Measurements from ENCODE around the gene GPD1L. TPM values are rescaled to one million over a fixed set of nuclear protein-coding genes. Genes with fewer than 3 reads are reported as not detected.

GPD1L gene
- total and polyA plus RNA-seq, 2 of the 4 experiments (the other 2 are of a cell fraction): 3.9 to 7.9 TPM

GRCh38 chr3:32147509-32147908, 41.1 kb downstream of the GPD1L start:
- intact Hi-C loops (cut with micrococcal nuclease): loop anchor here (10.0 kb wide), 1 partner anchor 783 kb away; no protein-coding TSS in a partner anchor
- H2BK15ac ChIP-seq (ENCODE audit: low read depth, low read length): no peak overlapping the region
- no peak overlapping the region for H2AK9ac ChIP-seq (replicated peaks; ENCODE audit: low read depth, low read length, poor library complexity)
- no peak overlapping the region for H3K14ac ChIP-seq (replicated peaks; ENCODE audit: low read depth, low read length)
- ATAC-seq (ENCODE audit: low read depth) (no peak), DNase-seq (peak; percentile 18)
- no peaks in the 10 kb centered on the region for H3K79me1 ChIP-seq (ENCODE audit: low read depth in 1 of 2, low read length in 2 of 2)
- WGBS, 2 experiments (ENCODE audit: extremely low coverage in 2 of 2, insufficient read length in 1 of 2): no CpG with 5 or more reads among the region's 1 CpG
- H3K56ac ChIP-seq (ENCODE audit: extremely low read depth, insufficient read depth, low read length): no peak overlapping the region
- H4K8ac ChIP-seq (ENCODE audit: low read depth in 2 of 2, low read length in 2 of 2): no peak overlapping the region
- H2AFZ ChIP-seq (replicated peaks; ENCODE audit: low read length, poor library complexity): no peak overlapping the region
- no peak overlapping the region for H2BK5ac ChIP-seq (ENCODE audit: low read depth, low read length, poor library complexity, severe bottlenecking)
- TF ChIP-seq SMC3 (IDR thresholded peaks at IDR 0.05; ENCODE audit: low read depth, low read length) (no peak), RFX5 (IDR thresholded peaks at IDR 0.05; ENCODE audit: low read depth, low read length) (no peak), CEBPB (IDR thresholded peaks at IDR 0.05; ENCODE audit: low read depth, low read length) (peak; percentile 52)
- ChIA-PET POLR2A (ENCODE audit: unreplicated experiment) (no interaction called here), CTCF (no interaction called here)
- no peak overlapping the region for H3K4me2 ChIP-seq (ENCODE audit: low read depth, low read length)
- H3K18ac ChIP-seq (ENCODE audit: low read depth, low read length): no peak overlapping the region
- no peak overlapping the region for H3K4ac ChIP-seq (ENCODE audit: low read depth, low read length)
- H3K9me1 ChIP-seq (ENCODE audit: insufficient read depth, low read length): peaks cover 4% of the 10 kb centered on the region; the same call in 1 of the 2 replicates
- H2BK120ac ChIP-seq (ENCODE audit: low read depth, low read length): no peak overlapping the region
- H2AK5ac ChIP-seq (ENCODE audit: low read depth, low read length): no peak overlapping the region
- in situ Hi-C loops (cut with MboI; ENCODE audit: low sequenced_read_pairs): loop anchor here (25.0 kb wide), 1 partner anchor 535 kb away; no protein-coding TSS in a partner anchor
- dilution Hi-C loops (cut with HindIII; ENCODE audit: low sequenced_read_pairs, unreplicated experiment): no loop called here
- no peak overlapping the region for H4K91ac ChIP-seq (ENCODE audit: insufficient read depth, low read depth, low read length)
- no peaks in the 10 kb centered on the region for H3K27me3 ChIP-seq (ENCODE audit: control insufficient read depth, insufficient read depth, low read length)
- H3K9me3 ChIP-seq (ENCODE audit: control insufficient read depth, insufficient read depth, low read length): no peaks in the 10 kb centered on the region
- H3K23ac ChIP-seq (ENCODE audit: low read depth, low read length): no peak overlapping the region
- no peaks in the 10 kb centered on the region for H3K36me3 ChIP-seq (ENCODE audit: control insufficient read depth, insufficient read depth, low read length)
- no peak overlapping the region for H3K9ac ChIP-seq (ENCODE audit: low read depth, low read length)
- H2BK20ac ChIP-seq (ENCODE audit: low read depth, low read length): no peak overlapping the region
- no peak overlapping the region for H4K5ac ChIP-seq (ENCODE audit: low read depth, low read length)
- no peaks in the 10 kb centered on the region for H4K20me1 ChIP-seq (ENCODE audit: insufficient read depth, low read length)
- H3K4me1 ChIP-seq (ENCODE audit: control insufficient read depth, insufficient read depth, low read length): peaks cover 10% of the 10 kb centered on the region
- H3K4me3 ChIP-seq (ENCODE audit: insufficient read depth, low read depth, low read length): no peak overlapping the region
- H3K27ac ChIP-seq (ENCODE audit: insufficient read depth, low read length): no peak overlapping the region
- no TSS peak for BruUV-seq (replicated peaks)
